Measurements from ENCODE around the gene DGKB. TPM values are rescaled to one million over a fixed set of nuclear protein-coding genes. Genes with fewer than 3 reads are reported as not detected.

Gene DGKB
- total RNA-seq, 1 experiment from 2014 or later: not detected

GRCh38 chr7:14868937-14869336 is 33.6 kb downstream of the DGKB start:
- DNase-seq (ENCODE audit: low read depth, low spot score) (no peak), ATAC-seq (no peak)
- ChIA-PET POLR2A (no interaction called here), CTCF (no interaction called here)
- H3K36me3 ChIP-seq (ENCODE audit: control insufficient read depth, insufficient read depth, low read length): no peaks in the 10 kb centered on the region
- no TSS peak for BruUV-seq (replicated peaks)
- no peaks in the 10 kb centered on the region for H3K4me1 ChIP-seq (ENCODE audit: control insufficient read depth, insufficient read depth, low read length)
- intact Hi-C loops (cut with micrococcal nuclease; ENCODE audit: unreplicated experiment) (no loop called here), in situ Hi-C loops (cut with HindIII; ENCODE audit: low pct_unique_long_range_greater_than_20kb, low sequenced_read_pairs) (no loop called here)
- H3K4me3 ChIP-seq (ENCODE audit: low read depth in 2 of 2, low read length in 2 of 2): no peak overlapping the region
- no peaks in the 10 kb centered on the region for H3K9me3 ChIP-seq (ENCODE audit: control insufficient read depth, insufficient read depth, low read depth, low read length)
- no peak for TF ChIP-seq TCF7L2 (IDR thresholded peaks at IDR 0.05; ENCODE audit: low read depth, low read length)
- no peak for TF ChIP-seq CTCF (IDR thresholded peaks at IDR 0.05)
- no peak for TF ChIP-seq POLR2AphosphoS5 (IDR thresholded peaks at IDR 0.05; ENCODE audit: low read depth, low read length)
- no peak for TF ChIP-seq SIN3A (IDR thresholded peaks at IDR 0.05; ENCODE audit: borderline replicate concordance, insufficient read depth, low read depth, low read length)
- TF ChIP-seq REST (IDR thresholded peaks at IDR 0.05; ENCODE audit: insufficient read depth in 1 of 2, low read depth in 2 of 2, low read length in 1 of 2): no peak
- H3K27ac ChIP-seq (ENCODE audit: low read length): no peak overlapping the region
- H3K27me3 ChIP-seq (ENCODE audit: control insufficient read depth, insufficient read depth, low read length): no peaks in the 10 kb centered on the region

- intact Hi-C loops (cut with micrococcal nuclease; ENCODE audit: unreplicated experiment) (no loop called here), in situ Hi-C loops (cut with HindIII; ENCODE audit: low pct_unique_long_range_greater_than_20kb, low sequenced_read_pairs) (no loop called here)
- ChIA-PET POLR2A (no interaction called here), CTCF (no interaction called here)
- no peak for TF ChIP-seq CTCF (IDR thresholded peaks at IDR 0.05)
- no peak for TF ChIP-seq SIN3A (IDR thresholded peaks at IDR 0.05; ENCODE audit: borderline replicate concordance, insufficient read depth, low read depth, low read length)
- Histone ChIP-seq H3K36me3 (ENCODE audit: control insufficient read depth, insufficient read depth, low read length) (no peaks in the 10 kb centered on the region), H3K27me3 (ENCODE audit: control insufficient read depth, insufficient read depth, low read length) (no peaks in the 10 kb centered on the region), H3K9me3 (ENCODE audit: control insufficient read depth, insufficient read depth, low read depth, low read length) (no peaks in the 10 kb centered on the region), H3K4me1 (ENCODE audit: control insufficient read depth, insufficient read depth, low read length) (no peaks in the 10 kb centered on the region), H3K27ac (ENCODE audit: low read length) (no peak overlapping the region), H3K4me3 (ENCODE audit: low read depth in 2 of 2, low read length in 2 of 2) (no peak overlapping the region)
- DNase-seq (ENCODE audit: low read depth, low spot score) (no peak), ATAC-seq (no peak)
- no TSS peak for BruUV-seq (replicated peaks)
Measured at GRCh38 chr7:14861456-14861855, 41.1 kb downstream of the DGKB start.

GRCh38 chr7:14859267-14859666 is 43.3 kb downstream of the DGKB start:
- in situ Hi-C loops (cut with HindIII; ENCODE audit: low pct_unique_long_range_greater_than_20kb, low sequenced_read_pairs) (no loop called here), intact Hi-C loops (cut with micrococcal nuclease; ENCODE audit: unreplicated experiment) (no loop called here)
- Histone ChIP-seq H3K36me3 (ENCODE audit: control insufficient read depth, insufficient read depth, low read length) (no peaks in the 10 kb centered on the region), H3K4me1 (ENCODE audit: control insufficient read depth, insufficient read depth, low read length) (no peaks in the 10 kb centered on the region), H3K27me3 (ENCODE audit: control insufficient read depth, insufficient read depth, low read length) (no peaks in the 10 kb centered on the region), H3K9me3 (ENCODE audit: control insufficient read depth, insufficient read depth, low read depth, low read length) (no peaks in the 10 kb centered on the region), H3K27ac (ENCODE audit: low read length) (no peak overlapping the region), H3K4me3 (ENCODE audit: low read depth in 2 of 2, low read length in 2 of 2) (no peak overlapping the region)
- DNase-seq (ENCODE audit: low read depth, low spot score) (no peak), ATAC-seq (no peak)
- ChIA-PET POLR2A (no interaction called here), CTCF (no interaction called here)
- TF ChIP-seq SIN3A (IDR thresholded peaks at IDR 0.05; ENCODE audit: borderline replicate concordance, insufficient read depth, low read depth, low read length) (no peak), CTCF (IDR thresholded peaks at IDR 0.05) (no peak), TCF7L2 (IDR thresholded peaks at IDR 0.05; ENCODE audit: low read depth, low read length) (no peak), POLR2AphosphoS5 (IDR thresholded peaks at IDR 0.05; ENCODE audit: low read depth, low read length) (no peak), REST (IDR thresholded peaks at IDR 0.05; ENCODE audit: insufficient read depth in 1 of 2, low read depth in 2 of 2, low read length in 1 of 2) (no peak)
- BruUV-seq (replicated peaks): no TSS peak
